Hippocampal formation (tissue), 2 donors: Measurements from ENCODE around the gene TMEM200A.
A peak's percentile ranks its signal among the peaks of the same experiment; 100 is the strongest.
"Not testable (repeated sequence)": the region's sequence is repeated elsewhere in the genome, so short reads cannot be mapped to it uniquely, and the experiment has no call there.

Source experiments
- DNase-seq, 2 donors: peaks; one replicate each; lab custom pipeline; 2025; lab: John Stamatoyannopoulos, UW

TMEM200A gene

DNA sequence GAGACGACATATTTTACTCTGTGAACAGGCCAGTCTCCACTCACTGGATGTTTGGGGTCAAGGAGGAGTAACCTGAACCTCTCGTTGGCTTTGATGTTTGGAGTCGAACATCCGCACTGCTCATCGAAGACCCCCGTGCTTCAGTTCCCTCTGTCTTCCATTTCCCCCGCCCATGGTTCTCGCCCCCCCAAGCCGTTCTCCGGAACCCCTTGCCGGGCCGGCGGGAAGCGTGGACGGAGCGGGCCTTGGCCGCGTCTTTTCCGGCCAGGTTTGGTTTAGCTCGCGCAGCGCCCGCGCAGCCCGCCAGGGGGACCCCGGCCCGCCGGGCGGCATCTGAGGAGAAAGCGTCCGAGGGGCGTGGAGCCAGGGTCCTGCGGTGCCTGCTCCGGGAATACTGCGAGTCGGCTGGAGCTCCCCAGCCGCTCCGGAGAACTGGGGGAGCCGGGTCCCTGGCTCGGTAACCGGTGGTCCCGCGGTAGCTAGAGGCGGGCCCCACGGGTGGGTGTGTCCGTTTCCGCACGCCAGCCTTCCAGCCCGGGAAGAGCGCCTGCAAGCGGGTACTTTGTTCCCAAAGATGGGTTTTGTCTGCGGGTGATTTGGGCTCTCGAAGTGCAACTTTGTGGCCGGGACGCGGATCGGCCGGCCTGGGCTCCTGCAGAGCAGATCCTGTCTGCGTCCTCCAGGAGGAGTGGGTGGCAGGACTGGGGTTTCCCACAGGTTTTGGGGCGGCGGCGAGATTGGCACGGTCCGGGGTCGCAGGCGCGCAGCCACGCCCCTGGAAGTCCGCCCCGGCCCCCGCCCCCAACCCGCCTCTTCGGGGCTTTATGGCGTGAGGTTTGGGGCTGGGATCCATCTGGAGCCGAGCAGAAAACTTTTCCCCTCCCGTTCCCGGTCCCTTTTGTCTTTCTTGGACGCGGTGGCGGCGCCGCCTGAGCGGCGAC lies at the start of gene TMEM200A:
Gene TMEM200A, plus strand, starts transcription at position 852 of the 941 bp plus-strand sequence. CDS start 74,406 bp downstream, outside the sequence.
- no peak for DNase-seq

DNA sequence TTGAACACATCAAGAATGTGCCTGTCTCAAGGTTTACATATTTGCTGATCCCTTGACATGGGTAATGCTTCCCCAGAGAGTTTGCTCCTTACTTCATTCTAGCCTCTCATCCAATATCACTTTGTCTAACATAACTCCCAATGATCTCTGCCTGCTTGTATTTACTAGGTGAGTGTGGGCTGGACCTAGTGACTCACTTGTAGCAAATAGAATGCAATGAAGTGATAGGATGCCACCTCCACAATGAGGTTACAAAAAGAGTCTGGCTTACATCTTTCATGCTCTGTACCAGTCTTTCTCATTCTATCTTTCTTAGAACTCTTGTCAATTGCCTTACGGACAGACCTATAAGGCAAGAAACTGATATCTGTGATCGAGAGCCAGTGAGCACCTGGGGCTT lies 44.9 kb upstream of the TMEM200A start:
- no peak for DNase-seq

DNA sequence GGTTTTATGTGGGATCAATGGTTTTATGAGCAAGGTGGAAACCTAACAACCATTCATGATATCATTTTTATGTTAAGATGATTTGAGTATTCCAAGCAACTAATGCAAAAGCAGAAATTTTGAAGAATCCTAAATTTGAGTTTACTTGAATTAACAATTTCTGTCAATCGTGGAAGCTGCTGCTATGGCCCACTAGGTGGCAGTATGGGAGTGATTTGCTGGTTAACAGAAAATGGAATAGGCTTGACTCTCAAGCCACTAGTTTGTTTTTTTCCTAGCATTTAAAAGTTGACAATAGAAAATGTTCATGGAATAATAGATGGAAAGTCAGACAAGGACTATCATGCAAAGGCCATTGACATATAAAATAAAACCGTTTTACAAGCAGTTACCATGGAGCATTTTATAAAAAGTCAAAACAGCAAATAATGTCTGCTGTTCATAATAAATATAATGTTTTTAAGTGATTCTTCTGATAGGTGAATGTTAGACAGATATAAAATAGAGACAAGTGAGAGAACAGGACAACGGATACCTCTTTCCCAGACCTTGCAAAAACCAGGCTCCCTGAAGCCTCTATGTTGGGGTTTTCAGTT lies 43.0 kb upstream of the TMEM200A start:
- DNase-seq: peak; percentile 33 to 68

DNA sequence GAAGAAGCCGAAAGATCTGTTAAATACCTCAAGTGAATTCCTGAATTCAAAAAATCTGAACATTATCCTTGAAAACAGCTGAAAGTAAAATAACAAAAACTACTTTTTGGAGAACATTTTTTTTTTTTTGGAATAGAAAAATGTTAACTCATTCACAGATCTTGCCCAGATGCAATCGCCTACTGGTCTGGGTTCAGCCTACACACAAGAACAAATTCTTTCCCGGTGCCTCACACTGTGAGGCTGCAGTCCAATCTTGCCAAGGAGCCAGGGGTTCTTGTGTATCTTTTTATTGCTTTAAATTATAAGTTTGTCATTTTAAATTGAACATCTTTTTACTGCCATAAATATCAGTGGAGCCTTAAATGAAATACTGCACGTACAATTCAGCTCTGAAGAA lies 41.2 kb upstream of the TMEM200A start:
- no peak for DNase-seq

DNA sequence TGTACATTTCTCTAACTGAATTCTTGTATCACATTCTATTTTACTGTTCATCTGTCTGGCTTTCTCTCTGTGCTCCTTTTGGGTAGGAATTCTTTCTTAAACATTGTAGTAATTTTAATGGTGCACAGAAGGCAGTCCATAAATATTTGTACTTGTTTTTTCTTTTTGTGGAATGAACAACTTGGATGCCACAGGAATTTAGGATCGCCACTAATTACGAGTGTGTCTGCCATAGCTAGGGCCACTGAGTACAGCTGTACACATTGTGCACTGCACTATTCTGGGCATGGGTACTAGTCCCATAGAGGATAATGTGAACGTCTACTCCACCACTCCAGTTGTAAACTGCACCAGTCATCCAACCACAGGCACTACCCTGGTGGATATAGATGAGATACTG lies 39.3 kb upstream of the TMEM200A start:
- no peak for DNase-seq

DNA sequence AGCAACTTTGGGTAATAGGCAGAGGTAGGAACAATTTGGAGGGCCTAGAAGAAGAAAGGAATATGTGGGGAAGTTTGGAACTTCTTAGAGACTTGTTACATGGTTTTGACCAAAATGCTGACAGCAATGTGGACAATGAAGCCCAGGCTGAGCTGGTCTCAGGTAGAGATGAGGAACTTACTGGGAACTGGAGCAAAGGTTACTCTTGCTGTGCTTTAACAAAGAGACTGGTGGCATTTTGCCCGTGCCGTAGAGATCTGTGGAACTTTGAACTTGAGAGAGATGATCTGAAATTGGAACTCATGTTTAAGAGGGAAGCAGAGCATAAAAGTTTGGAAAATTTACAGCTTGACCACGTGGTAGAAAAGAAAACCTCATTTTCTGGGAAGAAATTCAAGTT lies 28.3 kb upstream of the TMEM200A start:
- no peak for DNase-seq

DNA sequence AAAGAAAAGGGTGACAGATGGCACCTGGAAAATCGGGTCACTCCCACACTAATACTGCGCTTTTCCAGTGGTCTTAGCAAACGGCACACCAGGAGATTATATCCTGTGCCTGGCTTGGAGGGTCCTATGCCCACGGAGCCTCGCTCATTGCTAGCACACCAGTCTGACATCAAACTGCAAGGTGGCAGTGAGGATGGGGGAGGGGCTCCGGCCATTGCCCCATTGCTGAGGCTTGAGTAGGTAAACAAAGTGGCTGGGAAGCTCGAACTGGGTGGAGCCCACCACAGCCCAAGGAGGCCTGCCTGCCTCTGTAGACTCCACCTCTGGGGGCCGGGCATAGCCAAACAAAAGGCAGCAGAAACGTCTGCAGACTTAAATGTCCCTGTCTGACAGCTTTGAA lies 19.5 kb upstream of the TMEM200A start:
- not testable (repeated sequence) for DNase-seq

DNA sequence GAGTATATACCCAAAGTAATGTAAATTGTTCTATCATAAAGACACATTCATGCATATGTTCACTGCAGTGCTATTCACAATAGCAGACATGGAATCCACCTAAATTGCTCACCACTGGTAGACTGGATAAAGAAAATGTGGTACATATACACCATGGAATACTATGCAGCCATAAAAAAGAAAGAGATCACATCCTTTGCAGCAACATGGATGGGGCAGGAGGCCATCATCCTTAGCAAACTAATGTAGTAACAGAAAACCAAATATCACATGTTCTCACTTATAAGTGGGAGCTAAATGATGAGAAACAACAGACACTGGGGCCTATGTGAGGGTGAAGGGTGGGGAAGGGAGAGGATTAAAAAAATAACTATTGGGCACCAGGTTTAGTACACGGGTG lies 11.5 kb upstream of the TMEM200A start:
- no peak for DNase-seq

DNA sequence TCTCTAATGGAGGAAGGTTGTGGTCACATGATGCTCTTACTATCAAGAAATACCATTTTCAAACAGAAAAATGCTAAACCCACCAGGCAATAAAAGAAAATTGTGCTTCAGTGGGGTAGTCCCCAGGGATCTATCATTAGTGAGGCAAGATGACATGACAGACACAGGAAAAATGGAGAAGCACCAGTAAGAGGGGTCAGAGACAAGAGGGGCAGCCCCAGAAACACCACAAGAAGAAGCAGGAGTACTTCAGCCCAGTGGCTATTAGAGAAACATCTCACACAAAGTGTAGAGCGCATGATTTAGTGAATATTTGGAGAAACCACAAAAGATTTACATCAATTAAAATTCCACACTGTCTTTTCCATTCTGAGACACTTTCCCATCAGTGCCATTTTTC lies 10.2 kb upstream of the TMEM200A start:
- no peak for DNase-seq

DNA sequence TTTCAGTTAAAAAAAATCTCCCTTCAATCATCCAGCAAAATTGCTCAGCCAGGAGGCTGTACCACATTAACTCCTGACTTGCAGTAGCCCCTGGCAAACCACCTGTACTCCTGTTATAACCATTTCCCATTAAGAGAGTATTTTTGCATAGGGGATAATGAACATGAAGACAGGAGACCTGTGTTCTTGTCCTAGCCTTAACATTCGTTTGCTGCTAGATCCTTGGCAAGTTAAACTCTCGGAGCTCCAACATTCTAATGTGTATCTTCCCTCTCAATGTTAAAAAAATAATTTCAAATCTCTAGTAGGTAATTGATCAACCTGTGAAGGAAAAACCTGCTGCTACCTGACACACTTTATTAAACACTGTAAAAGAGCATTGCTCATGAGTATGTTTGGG lies 8.4 kb upstream of the TMEM200A start:
- DNase-seq: no peak

DNA sequence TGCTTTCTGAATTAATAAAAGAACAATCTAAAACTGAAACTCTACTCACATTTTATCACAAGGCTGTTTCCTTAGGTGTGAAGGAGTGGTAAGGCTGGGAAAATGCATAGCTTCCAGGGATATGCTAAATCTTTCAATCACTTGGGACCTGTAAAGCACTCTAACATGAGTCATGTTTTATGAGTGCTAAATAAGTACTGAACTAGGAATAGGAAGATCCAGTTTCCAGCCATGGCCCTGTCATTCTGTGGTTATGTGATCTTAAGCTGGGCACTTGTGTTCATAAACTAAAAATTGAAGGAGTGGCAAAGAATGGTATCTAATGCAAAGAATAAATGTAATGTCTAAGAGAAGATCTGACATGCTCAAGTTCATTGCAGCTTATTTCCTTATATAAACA lies 6.1 kb upstream of the TMEM200A start:
- DNase-seq: no peak

DNA sequence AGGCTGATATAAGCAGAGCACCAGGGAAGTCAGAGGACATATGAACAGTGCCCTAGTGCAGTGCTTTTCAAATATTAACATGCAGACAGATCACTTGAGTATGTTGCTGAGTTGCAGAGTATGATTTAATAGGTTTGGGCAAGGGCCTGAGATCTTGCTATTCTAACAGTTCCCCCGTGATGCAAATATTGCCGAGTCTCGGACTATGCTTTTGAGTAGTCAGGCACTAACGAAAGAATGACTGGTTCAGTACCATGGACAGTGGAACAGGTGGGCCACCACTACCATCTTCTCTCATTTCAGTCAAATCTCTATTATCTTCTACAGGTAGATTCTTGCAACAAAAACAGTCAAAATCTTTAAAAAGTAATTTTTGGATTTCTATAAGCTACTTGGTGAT lies 3.7 kb upstream of the TMEM200A start:
- no peak for DNase-seq

DNA sequence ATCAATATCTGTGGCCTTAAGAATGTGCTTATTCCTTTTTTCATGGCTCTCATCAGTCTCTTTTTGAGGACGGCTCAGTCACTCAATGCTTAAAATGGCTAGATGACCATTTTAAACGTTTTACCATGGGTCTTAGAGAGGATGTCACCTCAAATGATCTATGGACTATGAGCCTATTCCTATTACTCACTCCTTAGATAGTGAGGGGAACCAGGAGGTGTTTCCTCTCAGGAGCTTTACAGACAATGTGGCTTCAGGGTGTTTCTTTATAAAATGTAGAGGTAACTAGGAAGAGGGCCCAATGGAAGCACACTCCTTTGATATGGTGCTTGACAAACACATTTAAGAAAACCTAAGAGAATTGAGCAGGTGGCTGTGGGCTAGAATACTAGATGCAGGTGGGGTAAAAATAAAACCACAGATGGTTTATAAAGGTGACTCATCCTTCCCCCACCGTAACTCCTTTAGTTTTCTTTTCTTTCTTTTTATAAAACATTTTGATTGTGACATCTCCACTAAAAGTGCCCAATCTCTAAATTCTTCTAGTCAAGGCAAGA lies 1.5 kb upstream of the TMEM200A start:
- no peak for DNase-seq

DNA sequence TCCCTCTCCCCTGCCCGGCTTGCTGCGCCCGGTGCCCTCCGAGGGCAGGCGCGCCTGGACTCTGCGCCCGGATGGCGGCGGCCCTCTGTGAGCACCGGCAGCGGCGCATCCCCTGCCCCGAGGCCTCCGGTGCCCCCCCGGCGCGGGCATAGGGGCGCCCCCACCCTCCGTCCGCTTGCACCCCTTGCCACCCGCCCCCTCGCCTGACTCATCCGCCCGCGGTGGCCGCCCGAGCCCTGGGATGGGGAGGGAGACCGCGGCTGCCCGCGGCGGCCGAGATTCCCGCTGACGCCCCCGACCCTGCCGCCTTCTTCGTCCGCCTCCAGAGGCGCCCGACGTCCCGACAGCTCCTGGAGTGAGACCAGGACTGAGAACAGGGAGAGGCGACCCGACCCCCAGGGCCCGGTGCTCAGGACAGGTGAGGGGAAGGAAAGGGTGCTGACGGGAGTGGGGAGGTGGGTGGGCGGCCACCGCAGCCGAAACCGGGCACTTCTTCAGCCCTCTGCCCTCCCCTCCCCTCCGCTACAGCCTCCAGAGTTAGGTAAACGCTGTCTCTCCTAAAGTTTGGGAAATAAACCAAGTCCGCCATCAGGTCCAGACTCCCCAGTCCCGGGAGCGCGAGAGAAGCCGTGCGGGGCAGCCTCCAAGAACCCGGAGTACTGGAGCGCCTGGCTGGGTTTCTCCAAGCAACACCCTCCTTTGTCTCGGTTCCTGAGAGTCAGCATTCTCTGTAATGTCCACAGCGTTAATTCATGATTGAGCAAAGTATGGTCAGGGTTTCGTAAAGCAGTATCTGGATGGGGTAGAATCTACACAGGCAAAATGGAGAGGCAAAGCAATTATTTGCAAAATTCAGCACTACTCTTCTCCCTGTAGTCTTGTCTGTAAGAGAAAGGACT lies 539 bp downstream of the TMEM200A start:
- no peak for DNase-seq

DNA sequence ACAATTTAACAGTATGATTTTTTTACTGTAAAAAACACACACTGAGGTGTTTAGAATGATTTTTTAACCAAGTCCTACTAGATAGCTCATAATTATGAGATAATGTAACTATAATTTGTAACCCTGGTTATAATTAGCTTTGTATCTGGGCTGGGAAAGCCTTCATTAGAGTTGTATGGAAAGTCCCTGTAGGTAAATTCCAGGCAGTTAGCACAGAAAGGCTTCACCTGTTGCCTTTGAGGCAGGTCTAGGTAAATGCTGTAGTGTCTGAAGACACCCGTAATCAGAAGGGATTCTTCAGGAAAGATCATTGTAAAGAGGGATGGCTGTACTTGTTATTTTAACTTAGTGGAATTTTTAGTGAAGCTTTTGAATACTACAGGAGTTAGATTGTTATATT lies 1.9 kb downstream of the TMEM200A start:
- no peak for DNase-seq

DNA sequence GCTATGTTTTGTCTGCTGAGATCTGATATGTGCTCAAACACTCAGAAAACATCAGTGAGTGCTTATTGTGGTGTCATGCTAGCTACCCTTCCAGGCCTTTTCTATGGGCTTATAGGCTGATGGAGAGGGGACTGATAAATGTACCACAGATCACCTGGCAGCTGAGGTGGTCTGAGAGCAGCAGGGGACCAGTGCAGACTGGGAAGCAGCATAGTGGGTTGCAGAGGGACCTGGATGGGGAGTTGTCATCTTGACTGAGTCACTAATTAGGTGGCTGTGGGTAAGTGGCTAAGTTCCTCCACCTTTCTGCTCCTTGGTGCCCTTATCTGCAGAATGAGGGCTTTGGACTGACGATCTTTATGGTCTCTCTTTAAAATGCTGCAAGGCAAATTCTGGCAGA lies 2.8 kb downstream of the TMEM200A start:
- DNase-seq: no peak

DNA sequence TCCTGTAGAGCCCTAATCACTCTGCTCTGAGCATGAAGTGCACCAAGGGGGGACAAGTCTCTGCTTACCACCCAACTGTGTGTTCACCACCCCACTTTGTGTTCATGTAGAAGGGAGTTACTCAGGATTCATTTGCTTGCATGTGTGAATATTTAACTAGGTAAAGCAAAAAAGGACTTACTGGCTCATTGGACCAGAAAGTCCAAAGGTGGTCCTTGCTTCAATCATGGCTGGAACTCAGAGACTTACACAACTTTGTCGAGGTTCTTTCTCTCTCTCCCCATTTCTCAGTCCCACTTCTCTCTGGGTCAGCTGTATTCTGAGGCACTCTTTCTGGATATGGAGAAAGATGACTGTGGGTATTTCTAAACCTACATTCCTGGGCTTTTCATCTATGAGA lies 4.0 kb downstream of the TMEM200A start:
- no peak for DNase-seq

DNA sequence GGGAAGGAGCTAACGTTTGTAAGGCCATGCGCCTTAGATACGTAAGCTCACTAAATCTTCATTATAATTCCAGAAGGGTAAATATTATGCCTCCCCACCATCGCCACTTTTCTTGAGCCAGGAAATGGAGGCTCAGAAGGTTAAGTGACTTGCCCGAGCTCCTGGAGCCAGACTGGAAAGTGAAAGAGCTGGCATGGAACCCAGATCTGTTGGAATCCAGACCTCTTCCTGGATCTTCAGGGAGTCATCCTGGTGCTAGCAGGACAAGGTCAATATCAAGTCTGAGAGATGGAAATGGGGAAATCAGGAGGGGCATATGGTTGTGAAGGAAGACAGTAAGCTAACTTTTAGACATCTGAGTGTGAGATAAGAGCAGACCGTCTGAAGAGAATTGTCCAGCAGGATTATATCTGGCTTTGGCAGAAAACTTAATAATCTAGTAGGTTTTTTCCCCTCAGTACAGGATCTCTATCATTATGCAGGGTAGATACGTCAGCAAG lies 6.2 kb downstream of the TMEM200A start:
- DNase-seq: no peak

DNA sequence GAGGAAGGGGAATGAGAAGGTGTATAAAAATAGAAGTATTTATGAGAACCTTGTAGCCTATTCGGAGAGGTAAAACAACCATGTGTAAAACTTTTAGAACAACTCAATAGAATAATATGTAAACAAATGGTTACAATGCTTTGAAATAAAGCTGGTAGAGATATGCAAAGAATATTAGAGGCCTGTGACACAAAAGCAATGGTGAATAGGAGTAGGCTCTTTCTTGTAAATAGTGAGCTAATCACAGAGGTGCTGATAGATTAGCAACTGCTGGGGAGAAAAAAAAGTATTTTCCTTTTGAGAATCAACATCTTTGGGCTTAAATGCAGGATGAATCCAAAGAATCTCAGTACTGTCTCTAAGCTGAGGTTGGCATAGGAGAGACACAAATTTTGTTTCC lies 7.0 kb downstream of the TMEM200A start:
- no peak for DNase-seq

DNA sequence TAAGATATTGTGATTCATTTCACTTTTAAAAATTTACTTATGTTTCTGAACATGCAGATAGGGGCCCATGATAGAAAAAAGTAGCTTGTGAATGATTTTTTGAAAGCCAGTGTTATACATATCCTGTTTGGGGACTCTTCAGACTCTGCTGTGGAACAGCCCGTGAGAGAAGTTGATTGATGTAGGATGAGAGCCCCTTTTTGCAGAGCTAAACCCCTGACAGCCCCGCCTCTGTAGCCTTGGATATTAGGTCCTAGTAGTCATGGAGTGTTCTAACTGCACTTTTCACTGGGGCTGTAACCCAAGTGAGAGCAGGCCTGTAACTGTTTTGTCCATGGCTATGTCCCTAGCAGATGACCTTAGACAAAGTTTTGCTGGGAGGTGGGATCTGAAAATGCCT lies 8.2 kb downstream of the TMEM200A start:
- DNase-seq: no peak

DNA sequence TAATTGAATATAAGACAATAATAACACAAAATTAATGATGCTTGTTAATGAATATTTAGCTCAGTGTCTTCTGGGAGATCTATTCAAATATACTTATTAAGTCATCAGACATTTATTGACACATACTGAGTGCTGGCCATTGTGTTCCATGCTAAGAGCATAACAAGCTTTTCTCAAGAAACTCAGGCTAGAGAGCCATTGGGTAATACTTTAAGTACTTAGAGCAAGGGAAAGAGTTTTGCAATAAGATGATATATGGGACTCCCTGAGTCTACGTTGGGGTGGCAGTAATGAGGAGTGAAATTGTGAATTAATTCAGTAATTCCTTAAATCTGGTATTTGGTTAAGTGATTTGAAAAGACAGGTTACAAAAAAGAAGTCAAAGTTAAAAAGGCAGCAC lies 11.1 kb downstream of the TMEM200A start:
- DNase-seq: no peak

DNA sequence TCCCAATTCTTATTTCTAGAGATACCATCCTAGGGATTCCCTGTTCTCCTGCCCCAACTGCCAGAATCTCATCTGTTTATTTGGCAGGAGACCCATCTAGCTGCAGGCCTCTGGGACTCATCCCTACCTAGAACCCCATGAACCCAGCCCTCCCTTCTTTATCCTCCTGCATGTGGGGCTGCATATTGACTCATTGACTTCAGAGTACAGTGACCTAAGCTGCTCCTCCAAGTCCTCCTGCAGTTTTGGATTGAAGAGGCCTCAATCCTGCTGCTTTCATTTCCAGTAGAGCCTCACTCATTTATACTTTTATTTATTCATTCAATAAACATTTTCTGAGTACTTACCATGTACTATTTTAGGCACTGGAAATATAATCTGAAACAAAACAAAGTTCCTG lies 11.6 kb downstream of the TMEM200A start:
- no peak for DNase-seq
